Measurements from ENCODE around the gene PIP.
"Not testable (repeated sequence)": the region's sequence is repeated elsewhere in the genome, so short reads cannot be mapped to it uniquely, and the experiment has no call there.

Gene PIP

GRCh38 chr7:143177374-143178119, 45.7 kb downstream of the PIP start:
- DNase-seq (ENCODE audit: low read depth): no peak

- not testable (repeated sequence) for DNase-seq (ENCODE audit: low read depth)
Observed at GRCh38 chr7:143180771-143181170, 48.9 kb downstream of the PIP start.

- DNase-seq (ENCODE audit: low read depth): no peak
Observed at GRCh38 chr7:143181349-143181748, 49.5 kb downstream of the PIP start.

- DNase-seq (ENCODE audit: low read depth): no peak
Observed at GRCh38 chr7:143183024-143183423, 51.1 kb downstream of the PIP start, which contains the start of gene TAS2R39. Gene TAS2R39 (plus strand): TSS chr7:143183419. CDS start chr7:143183419, 0 bp downstream.

- DNase-seq (ENCODE audit: low read depth): no peak
Observed at GRCh38 chr7:143185551-143185950, 53.7 kb downstream of the PIP start.

GRCh38 chr7:143188994-143189393, 57.1 kb downstream of the PIP start:
- DNase-seq (ENCODE audit: low read depth): no peak

Measured in activated T-cell treated with anti-CD3 and anti-CD28 coated beads for 1 hour (primary cell).